PC-9 (cell line): ENCODE measurements around the gene EPHX1.

Experiments used
- EZH2 ChIP-seq: fragments of 200-600 bp; sonication (generic); IDR thresholded peaks from 2 replicates; pipeline ENCODE4 v1.8.0; 2017; ENCODE audit warnings: antibody characterized with exemption, low read depth
- TF ChIP-seq, protein P1 (sequence below): fragments of 200-600 bp; sonication (generic); conservative IDR thresholded peaks from 2 replicates; pipeline ENCODE4 v1.6.1; 2017; ENCODE audit warnings: mixed run types, antibody characterized with exemption, mild to moderate bottlenecking, moderate library complexity

DNA sequence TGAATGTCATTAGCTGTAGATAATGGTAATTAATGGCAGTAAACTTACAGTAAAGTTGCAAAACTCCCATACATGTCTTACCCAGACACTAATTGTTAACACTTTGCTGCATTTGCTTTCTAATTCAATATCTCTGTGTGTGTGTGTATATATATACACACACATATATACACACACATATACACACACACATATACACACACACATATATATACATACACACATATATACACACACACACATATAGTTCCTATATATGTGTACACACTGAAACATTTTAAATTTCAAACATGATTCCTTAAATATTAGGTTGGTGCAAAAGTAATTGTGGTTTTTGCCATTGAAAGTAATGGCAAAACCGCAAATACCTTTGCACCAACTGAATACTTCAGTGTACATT, 3.7 kb upstream of the EPHX1 start:
- TF ChIP-seq, protein P1, sequence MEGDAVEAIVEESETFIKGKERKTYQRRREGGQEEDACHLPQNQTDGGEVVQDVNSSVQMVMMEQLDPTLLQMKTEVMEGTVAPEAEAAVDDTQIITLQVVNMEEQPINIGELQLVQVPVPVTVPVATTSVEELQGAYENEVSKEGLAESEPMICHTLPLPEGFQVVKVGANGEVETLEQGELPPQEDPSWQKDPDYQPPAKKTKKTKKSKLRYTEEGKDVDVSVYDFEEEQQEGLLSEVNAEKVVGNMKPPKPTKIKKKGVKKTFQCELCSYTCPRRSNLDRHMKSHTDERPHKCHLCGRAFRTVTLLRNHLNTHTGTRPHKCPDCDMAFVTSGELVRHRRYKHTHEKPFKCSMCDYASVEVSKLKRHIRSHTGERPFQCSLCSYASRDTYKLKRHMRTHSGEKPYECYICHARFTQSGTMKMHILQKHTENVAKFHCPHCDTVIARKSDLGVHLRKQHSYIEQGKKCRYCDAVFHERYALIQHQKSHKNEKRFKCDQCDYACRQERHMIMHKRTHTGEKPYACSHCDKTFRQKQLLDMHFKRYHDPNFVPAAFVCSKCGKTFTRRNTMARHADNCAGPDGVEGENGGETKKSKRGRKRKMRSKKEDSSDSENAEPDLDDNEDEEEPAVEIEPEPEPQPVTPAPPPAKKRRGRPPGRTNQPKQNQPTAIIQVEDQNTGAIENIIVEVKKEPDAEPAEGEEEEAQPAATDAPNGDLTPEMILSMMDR, result no peak
- no peak for TF ChIP-seq EZH2
